ENCODE results near the gene DCXR. TPM values are rescaled to one million over a fixed set of nuclear protein-coding genes. Genes with fewer than 3 reads are reported as not detected.

Gene DCXR
- total and polyA plus RNA-seq, 2 of the 13 experiments (the other 11 are each of a cell fraction or from before 2014, with no cell fraction given) = 287 to 311 TPM

DNA sequence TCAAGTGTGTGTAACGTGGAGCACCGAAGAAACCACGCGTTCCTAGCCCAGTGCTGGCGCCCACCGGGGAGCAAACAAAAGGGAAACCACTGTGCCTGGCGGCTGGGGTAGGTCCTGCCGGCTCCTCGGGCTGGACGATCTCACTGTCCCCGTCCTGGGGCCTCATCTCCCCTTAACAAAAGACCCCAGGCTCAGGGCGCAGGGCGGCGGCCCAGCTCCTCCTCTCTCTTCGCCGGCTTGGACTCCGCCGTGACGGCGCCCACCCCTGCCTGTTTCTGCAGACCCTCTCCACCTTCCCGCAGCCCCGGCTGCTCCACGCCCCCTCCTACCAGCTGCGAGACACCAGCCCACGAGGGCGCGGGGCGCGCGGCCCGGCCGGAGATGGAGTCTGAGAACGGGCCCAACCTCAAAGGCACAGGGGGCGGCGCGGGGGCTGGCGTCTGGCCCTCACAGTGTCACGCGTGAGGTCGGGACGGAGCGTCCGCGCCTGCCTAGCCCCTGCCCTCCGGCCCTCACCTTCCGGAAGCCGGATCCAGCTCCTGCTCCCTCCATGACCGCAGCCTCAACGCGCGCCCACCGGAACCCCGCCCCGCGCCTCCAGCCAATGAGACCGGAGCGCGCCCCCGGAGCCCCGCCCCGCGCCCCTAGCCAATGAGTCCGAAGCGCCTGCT, 15.1 kb downstream of the DCXR start, which contains the start of gene CENPX (continued):
- TF ChIP-seq, protein P1, sequence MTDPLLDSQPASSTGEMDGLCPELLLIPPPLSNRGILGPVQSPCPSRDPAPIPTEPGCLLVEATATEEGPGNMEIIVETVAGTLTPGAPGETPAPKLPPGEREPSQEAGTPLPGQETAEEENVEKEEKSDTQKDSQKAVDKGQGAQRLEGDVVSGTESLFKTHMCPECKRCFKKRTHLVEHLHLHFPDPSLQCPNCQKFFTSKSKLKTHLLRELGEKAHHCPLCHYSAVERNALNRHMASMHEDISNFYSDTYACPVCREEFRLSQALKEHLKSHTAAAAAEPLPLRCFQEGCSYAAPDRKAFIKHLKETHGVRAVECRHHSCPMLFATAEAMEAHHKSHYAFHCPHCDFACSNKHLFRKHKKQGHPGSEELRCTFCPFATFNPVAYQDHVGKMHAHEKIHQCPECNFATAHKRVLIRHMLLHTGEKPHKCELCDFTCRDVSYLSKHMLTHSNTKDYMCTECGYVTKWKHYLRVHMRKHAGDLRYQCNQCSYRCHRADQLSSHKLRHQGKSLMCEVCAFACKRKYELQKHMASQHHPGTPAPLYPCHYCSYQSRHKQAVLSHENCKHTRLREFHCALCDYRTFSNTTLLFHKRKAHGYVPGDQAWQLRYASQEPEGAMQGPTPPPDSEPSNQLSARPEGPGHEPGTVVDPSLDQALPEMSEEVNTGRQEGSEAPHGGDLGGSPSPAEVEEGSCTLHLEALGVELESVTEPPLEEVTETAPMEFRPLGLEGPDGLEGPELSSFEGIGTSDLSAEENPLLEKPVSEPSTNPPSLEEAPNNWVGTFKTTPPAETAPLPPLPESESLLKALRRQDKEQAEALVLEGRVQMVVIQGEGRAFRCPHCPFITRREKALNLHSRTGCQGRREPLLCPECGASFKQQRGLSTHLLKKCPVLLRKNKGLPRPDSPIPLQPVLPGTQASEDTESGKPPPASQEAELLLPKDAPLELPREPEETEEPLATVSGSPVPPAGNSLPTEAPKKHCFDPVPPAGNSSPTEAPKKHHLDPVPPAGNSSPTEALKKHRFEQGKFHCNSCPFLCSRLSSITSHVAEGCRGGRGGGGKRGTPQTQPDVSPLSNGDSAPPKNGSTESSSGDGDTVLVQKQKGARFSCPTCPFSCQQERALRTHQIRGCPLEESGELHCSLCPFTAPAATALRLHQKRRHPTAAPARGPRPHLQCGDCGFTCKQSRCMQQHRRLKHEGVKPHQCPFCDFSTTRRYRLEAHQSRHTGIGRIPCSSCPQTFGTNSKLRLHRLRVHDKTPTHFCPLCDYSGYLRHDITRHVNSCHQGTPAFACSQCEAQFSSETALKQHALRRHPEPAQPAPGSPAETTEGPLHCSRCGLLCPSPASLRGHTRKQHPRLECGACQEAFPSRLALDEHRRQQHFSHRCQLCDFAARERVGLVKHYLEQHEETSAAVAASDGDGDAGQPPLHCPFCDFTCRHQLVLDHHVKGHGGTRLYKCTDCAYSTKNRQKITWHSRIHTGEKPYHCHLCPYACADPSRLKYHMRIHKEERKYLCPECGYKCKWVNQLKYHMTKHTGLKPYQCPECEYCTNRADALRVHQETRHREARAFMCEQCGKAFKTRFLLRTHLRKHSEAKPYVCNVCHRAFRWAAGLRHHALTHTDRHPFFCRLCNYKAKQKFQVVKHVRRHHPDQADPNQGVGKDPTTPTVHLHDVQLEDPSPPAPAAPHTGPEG (CRISPR knock-in tag; IDR thresholded peaks at IDR 0.05) = peak; percentile 80; the same call in 1 of the 2 replicates
- TF ChIP-seq, protein P2, sequence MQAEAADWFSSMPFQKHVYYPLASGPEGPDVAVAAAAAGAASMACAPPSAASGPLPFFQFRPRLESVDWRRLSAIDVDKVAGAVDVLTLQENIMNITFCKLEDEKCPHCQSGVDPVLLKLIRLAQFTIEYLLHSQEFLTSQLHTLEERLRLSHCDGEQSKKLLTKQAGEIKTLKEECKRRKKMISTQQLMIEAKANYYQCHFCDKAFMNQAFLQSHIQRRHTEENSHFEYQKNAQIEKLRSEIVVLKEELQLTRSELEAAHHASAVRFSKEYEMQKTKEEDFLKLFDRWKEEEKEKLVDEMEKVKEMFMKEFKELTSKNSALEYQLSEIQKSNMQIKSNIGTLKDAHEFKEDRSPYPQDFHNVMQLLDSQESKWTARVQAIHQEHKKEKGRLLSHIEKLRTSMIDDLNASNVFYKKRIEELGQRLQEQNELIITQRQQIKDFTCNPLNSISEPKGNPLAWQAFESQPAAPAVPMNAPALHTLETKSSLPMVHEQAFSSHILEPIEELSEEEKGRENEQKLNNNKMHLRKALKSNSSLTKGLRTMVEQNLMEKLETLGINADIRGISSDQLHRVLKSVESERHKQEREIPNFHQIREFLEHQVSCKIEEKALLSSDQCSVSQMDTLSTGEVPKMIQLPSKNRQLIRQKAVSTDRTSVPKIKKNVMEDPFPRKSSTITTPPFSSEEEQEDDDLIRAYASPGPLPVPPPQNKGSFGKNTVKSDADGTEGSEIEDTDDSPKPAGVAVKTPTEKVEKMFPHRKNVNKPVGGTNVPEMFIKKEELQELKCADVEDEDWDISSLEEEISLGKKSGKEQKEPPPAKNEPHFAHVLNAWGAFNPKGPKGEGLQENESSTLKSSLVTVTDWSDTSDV (CRISPR knock-in tag; IDR thresholded peaks at IDR 0.05) = peak; percentile 92; the same call in 1 of the 2 replicates
- no peak for TF ChIP-seq ZNF75D (CRISPR knock-in tag; IDR thresholded peaks at IDR 0.05; ENCODE audit: borderline replicate concordance)
- no peak for TF ChIP-seq U2AF1 (optimal IDR thresholded peaks at IDR 0.05; ENCODE audit: low read depth, low read length)
- TF ChIP-seq, protein P3, sequence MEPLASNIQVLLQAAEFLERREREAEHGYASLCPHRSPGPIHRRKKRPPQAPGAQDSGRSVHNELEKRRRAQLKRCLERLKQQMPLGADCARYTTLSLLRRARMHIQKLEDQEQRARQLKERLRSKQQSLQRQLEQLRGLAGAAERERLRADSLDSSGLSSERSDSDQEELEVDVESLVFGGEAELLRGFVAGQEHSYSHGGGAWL (CRISPR knock-in tag; IDR thresholded peaks at IDR 0.05) = peak; percentile 77; the same call in 1 of the 2 replicates
- TF ChIP-seq, protein P4, sequence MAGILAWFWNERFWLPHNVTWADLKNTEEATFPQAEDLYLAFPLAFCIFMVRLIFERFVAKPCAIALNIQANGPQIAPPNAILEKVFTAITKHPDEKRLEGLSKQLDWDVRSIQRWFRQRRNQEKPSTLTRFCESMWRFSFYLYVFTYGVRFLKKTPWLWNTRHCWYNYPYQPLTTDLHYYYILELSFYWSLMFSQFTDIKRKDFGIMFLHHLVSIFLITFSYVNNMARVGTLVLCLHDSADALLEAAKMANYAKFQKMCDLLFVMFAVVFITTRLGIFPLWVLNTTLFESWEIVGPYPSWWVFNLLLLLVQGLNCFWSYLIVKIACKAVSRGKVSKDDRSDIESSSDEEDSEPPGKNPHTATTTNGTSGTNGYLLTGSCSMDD (CRISPR knock-in tag; IDR thresholded peaks at IDR 0.05) = no peak
- peak; percentile 79; the same call in 1 of the 2 replicates for TF ChIP-seq MYC (CRISPR knock-in tag; IDR thresholded peaks at IDR 0.05; ENCODE audit: borderline replicate concordance)
- no peak for TF ChIP-seq MBD4 (IDR thresholded peaks at IDR 0.05; ENCODE audit: borderline replicate concordance, low read length)
- no peak; the same call in 1 of the 2 replicates for TF ChIP-seq ZNF335 (CRISPR knock-in tag; IDR thresholded peaks at IDR 0.05)
- TF ChIP-seq, protein P5, sequence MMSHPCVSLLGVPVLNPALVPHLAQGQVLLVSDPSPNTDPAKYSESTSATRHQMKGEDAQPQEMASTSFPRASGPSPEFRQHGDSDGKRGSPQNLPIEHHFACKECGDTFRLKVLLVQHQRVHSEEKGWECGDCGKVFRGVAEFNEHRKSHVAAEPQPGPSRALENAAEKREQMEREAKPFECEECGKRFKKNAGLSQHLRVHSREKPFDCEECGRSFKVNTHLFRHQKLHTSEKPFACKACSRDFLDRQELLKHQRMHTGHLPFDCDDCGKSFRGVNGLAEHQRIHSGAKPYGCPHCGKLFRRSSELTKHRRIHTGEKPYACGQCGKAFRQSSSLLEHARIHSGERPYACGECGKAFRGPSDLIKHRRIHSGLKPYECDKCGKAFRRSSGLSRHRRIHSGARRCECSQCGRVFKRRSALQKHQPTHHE (CRISPR knock-in tag; IDR thresholded peaks at IDR 0.05; ENCODE audit: borderline replicate concordance) = peak; percentile 90
- peak; percentile 36; the same call in 1 of the 2 replicates for TF ChIP-seq DR1 (CRISPR knock-in tag; IDR thresholded peaks at IDR 0.05)
- no peak for TF ChIP-seq MXI1 (IDR thresholded peaks at IDR 0.05; ENCODE audit: borderline replicate concordance, low read depth, low read length)
- TF ChIP-seq ZFP62 (CRISPR knock-in tag; IDR thresholded peaks at IDR 0.05) = no peak
- 0 out of 2 replicates have a peak, but pooled peaks have one; percentile 65 for TF ChIP-seq ZNF510 (CRISPR knock-in tag; IDR thresholded peaks at IDR 0.05; ENCODE audit: low read depth)
- TF ChIP-seq TAF15 (IDR thresholded peaks at IDR 0.05; ENCODE audit: low read depth, low read length, poor library complexity, severe bottlenecking) = peak; percentile 95
